Prostate gland (tissue), 2 donors: Measurements from ENCODE around the gene GALNT14.

Source experiments
- POLR2A ChIP-seq: fragments of 450-650 bp; IDR thresholded peaks from one replicate; pipeline ENCODE4 v1.6.1; 2016; ENCODE audit warnings: antibody characterized with exemption, mild to moderate bottlenecking
- POLR2AphosphoS5 ChIP-seq: sonication (generic); formaldehyde crosslinking; IDR thresholded peaks from one replicate; pipeline ENCODE4 v1.6.1; 2017; ENCODE audit warnings: antibody characterized with exemption
- TF ChIP-seq, protein P1 (sequence below), 4 experiments: fragments of 200-600 bp in 2 of 4; fragments of 450-650 bp in 2 of 4; sonication (generic) in 2 of 4; IDR thresholded peaks; 1 replicate in 3 of 4; 2 replicates in 1 of 4; pipeline ENCODE4 v1.5.1; 2016 to 2019; ENCODE audit warnings: antibody characterized with exemption in 4 of 4, mild to moderate bottlenecking in 2 of 4, moderate library complexity in 2 of 4

DNA sequence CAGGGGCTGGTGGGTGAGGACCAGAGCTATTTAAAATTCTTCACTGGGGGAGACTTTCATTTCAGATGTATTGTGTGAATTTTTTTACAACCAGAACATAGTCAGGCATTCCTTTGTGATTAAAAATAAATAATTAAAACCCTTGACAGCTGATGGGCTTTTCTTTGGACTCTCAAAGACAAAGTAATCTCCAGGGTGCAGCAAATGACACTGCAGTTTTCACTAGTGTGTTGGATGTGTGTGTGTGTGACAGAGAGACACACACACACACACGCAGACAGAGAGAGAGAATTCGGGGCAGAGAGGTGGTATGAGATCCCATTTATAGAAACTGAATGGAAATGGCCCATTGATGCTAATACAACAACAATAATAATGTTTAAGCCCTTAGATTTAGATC, 10.3 kb upstream of the GALNT14 start:
- TF ChIP-seq, protein P1, sequence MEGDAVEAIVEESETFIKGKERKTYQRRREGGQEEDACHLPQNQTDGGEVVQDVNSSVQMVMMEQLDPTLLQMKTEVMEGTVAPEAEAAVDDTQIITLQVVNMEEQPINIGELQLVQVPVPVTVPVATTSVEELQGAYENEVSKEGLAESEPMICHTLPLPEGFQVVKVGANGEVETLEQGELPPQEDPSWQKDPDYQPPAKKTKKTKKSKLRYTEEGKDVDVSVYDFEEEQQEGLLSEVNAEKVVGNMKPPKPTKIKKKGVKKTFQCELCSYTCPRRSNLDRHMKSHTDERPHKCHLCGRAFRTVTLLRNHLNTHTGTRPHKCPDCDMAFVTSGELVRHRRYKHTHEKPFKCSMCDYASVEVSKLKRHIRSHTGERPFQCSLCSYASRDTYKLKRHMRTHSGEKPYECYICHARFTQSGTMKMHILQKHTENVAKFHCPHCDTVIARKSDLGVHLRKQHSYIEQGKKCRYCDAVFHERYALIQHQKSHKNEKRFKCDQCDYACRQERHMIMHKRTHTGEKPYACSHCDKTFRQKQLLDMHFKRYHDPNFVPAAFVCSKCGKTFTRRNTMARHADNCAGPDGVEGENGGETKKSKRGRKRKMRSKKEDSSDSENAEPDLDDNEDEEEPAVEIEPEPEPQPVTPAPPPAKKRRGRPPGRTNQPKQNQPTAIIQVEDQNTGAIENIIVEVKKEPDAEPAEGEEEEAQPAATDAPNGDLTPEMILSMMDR (IDR thresholded peaks at IDR 0.05), result no peak
- no peak for TF ChIP-seq POLR2A
- no peak for TF ChIP-seq POLR2AphosphoS5
